ENCODE data around the gene GRAMD2B. TPM values are rescaled to one million over a fixed set of nuclear protein-coding genes. Genes with fewer than 3 reads are reported as not detected.

The GRAMD2B gene
- total RNA-seq, 1 experiment from 2014 or later = 7.2 TPM

DNA sequence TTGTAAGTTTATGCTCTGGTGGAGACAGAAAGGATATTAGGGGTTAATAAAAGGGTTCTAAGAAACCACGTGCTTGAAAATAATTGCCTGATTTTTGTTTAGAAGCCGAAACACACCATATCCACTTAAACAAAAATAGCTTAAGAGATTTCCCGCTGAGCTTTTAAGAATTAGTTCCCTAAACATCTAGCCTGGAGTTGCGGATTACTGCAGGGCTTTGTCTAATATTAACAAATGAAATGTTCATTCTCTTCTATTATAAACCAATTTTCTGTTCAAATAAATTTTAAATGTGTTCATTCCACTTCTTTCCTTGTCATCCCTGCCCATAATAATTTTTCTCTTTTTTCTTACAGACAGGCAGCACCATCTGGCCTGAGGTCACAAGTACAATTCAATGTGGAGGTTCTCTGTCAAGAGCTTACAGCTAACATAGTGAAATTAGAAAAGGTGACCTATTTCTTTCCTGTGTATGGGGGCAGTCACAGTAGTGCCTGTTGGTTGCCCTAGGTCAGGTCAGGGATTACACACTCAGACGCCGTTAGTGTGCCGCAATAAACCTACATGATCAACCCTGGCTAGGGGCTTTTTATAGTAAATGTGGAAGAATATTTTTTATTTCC lies 65.3 kb downstream of the GRAMD2B start:
- Histone ChIP-seq H3K27me3 (ENCODE audit: insufficient read depth, low read length) (no peaks in the 10 kb centered on the region), H3K9me3 (ENCODE audit: control insufficient read depth in 1 of 2, insufficient read depth in 1 of 2, low read depth in 1 of 2, low read length in 2 of 2) (no peaks in the 10 kb centered on the region), H3K36me3 (ENCODE audit: control insufficient read depth in 1 of 2, insufficient read depth in 2 of 2, low read length in 2 of 2) (peaks cover 8 to 18% of the 10 kb centered on the region in 2 experiments; a peak in 3 of 4 replicates), H3K9ac (ENCODE audit: low read length) (no peak overlapping the region), H2AFZ (ENCODE audit: low read depth, low read length, poor library complexity, severe bottlenecking) (no peak overlapping the region), H3K79me2 (ENCODE audit: insufficient read depth, low read length) (no peaks in the 10 kb centered on the region), H3K27ac (ENCODE audit: low read depth, low read length) (no peak overlapping the region), H4K20me1 (ENCODE audit: insufficient read depth) (no peaks in the 10 kb centered on the region), H3K4me1 (ENCODE audit: control insufficient read depth in 1 of 2, insufficient read depth in 2 of 2, low read length in 2 of 2) (no peaks in the 10 kb centered on the region), H3K4me2 (ENCODE audit: low read length) (no peak overlapping the region), H3K4me3 (replicated peaks in 1 of 2; ENCODE audit: low read depth in 1 of 2, low read length in 2 of 2) (no peak overlapping the region), H3K9me2 (ENCODE audit: insufficient read depth) (no peaks in the 10 kb centered on the region)
- ChIA-PET CTCF (interaction anchor here (1.3 kb wide), 1 partner anchor 11 kb away, joined by 4 read pairs; no protein-coding TSS in a partner anchor), RAD21 (ENCODE audit: low non-redundant PET in 1 of 2, low total read pairs in 2 of 2, uncharacterized antibody in 2 of 2, unreplicated experiment in 2 of 2) (no interaction called here), POLR2A (no interaction called here)
- DNase-seq (ENCODE audit: low read depth, low spot score) (no peak), ATAC-seq (no peak)
- intact Hi-C loops (cut with micrococcal nuclease) = no loop called here
- TF ChIP-seq ATF3 (IDR thresholded peaks at IDR 0.05) (no peak), POLR2A (IDR thresholded peaks at IDR 0.05; ENCODE audit: borderline replicate concordance, extremely low read depth, insufficient read depth, insufficient read length) (no peak), SIN3A (IDR thresholded peaks at IDR 0.05; ENCODE audit: low read depth) (no peak), ZNF274 (IDR thresholded peaks at IDR 0.05; ENCODE audit: low read depth, low read length) (no peak), EGR1 (IDR thresholded peaks at IDR 0.05; ENCODE audit: low read depth) (no peak), ELF1 (IDR thresholded peaks at IDR 0.05; ENCODE audit: borderline replicate concordance, low read depth) (no peak), REST (IDR thresholded peaks at IDR 0.05; ENCODE audit: low read depth) (no peak), EZH2 (IDR thresholded peaks at IDR 0.05) (no peak), SP1 (IDR thresholded peaks at IDR 0.05; ENCODE audit: low read depth) (no peak), FOSL1 (IDR thresholded peaks at IDR 0.05; ENCODE audit: low read depth) (no peak), JUND (IDR thresholded peaks at IDR 0.05) (no peak), RAD21 (IDR thresholded peaks at IDR 0.05; ENCODE audit: low read depth) (no peak), EZH2phosphoT487 (IDR thresholded peaks at IDR 0.05; ENCODE audit: borderline replicate concordance) (no peak), SRF (IDR thresholded peaks at IDR 0.05; ENCODE audit: low read depth) (no peak), ZFX (IDR thresholded peaks at IDR 0.05) (no peak), POLR2AphosphoS5 (IDR thresholded peaks at IDR 0.05; ENCODE audit: low read depth, low read length) (no peak), TCF7L2 (IDR thresholded peaks at IDR 0.05; ENCODE audit: borderline replicate concordance, extremely low read depth, insufficient read depth, insufficient read length) (no peak)
- TF ChIP-seq, protein P1, sequence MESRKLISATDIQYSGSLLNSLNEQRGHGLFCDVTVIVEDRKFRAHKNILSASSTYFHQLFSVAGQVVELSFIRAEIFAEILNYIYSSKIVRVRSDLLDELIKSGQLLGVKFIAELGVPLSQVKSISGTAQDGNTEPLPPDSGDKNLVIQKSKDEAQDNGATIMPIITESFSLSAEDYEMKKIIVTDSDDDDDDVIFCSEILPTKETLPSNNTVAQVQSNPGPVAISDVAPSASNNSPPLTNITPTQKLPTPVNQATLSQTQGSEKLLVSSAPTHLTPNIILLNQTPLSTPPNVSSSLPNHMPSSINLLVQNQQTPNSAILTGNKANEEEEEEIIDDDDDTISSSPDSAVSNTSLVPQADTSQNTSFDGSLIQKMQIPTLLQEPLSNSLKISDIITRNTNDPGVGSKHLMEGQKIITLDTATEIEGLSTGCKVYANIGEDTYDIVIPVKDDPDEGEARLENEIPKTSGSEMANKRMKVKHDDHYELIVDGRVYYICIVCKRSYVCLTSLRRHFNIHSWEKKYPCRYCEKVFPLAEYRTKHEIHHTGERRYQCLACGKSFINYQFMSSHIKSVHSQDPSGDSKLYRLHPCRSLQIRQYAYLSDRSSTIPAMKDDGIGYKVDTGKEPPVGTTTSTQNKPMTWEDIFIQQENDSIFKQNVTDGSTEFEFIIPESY (IDR thresholded peaks at IDR 0.05; ENCODE audit: extremely low read depth, insufficient replicate concordance, low read length) = no peak
- TF ChIP-seq, protein P2, sequence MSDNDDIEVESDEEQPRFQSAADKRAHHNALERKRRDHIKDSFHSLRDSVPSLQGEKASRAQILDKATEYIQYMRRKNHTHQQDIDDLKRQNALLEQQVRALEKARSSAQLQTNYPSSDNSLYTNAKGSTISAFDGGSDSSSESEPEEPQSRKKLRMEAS (IDR thresholded peaks at IDR 0.05) = no peak
- no TSS peak for BruUV-seq (replicated peaks)
